HG03558 (cell line): ENCODE results near the gene GADD45A.
A peak's percentile ranks its signal among the peaks of the same experiment; 100 is the strongest.

Experiments
- ATAC-seq: cut with Tn5 transposase; IDR thresholded peaks from one replicate; pipeline ENCODE4 v1.9.1; 2021; ENCODE audit warnings: moderate number of reproducible peaks; ENCODE audit not compliant: unreplicated experiment; ENCODE audit errors: extremely low read depth

Gene GADD45A

DNA sequence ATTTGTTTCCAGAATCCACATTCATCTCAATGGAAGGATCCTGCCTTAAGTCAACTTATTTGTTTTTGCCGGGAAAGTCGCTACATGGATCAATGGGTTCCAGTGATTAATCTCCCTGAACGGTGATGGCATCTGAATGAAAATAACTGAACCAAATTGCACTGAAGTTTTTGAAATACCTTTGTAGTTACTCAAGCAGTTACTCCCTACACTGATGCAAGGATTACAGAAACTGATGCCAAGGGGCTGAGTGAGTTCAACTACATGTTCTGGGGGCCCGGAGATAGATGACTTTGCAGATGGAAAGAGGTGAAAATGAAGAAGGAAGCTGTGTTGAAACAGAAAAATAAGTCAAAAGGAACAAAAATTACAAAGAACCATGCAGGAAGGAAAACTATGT is 2.6 kb downstream of the GADD45A start:
- no peak for ATAC-seq

GRCh38 chr1:67688526-67689219 is 3.7 kb downstream of the GADD45A start:
- no peak for ATAC-seq

- no peak for ATAC-seq
These were observed 4.4 kb downstream of the GADD45A start for GRCh38 chr1:67689267-67690017.

- no peak for ATAC-seq
These were observed 5.0 kb downstream of the GADD45A start for GRCh38 chr1:67690018-67690363.

GRCh38 chr1:67690411-67690810 is 5.4 kb downstream of the GADD45A start:
- no peak for ATAC-seq

DNA sequence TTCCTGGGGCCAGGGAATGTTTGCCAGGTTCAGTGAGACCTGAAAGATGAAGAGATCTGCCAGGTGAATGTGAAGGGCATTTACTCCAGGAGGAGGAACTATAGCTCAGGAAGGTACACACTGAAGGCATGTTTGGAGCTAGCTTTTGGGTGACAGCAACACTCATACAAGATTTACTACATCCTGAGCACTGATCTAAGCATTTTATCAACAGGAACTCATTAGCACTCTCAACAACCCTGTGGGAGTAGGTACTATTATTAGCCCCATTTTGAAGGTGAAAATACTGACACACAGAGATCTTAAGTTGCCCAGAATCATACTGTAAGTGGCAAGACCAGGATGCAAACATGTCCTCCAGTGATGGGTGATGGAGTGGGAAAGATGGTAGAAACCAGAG is 6.7 kb downstream of the GADD45A start:
- no peak for ATAC-seq

DNA sequence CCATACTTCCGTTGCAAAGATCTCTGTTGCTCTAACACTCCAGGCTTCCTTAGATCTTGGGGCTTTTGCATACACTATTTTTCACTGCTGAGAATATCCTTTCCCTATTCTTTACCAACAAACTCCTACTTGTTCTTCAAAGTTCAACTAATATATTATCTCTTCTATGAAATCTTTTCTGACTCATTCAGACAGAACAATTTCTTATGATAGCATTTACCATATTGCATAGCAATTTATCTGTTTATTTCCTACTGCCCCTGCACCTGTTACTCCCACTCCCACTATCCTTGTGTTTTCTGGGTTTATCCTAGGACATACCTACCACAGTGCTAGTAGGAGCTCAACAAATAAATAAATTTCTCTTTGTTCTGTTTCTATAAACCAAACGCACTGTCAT is 11.0 kb downstream of the GADD45A start:
- ATAC-seq, result no peak

DNA sequence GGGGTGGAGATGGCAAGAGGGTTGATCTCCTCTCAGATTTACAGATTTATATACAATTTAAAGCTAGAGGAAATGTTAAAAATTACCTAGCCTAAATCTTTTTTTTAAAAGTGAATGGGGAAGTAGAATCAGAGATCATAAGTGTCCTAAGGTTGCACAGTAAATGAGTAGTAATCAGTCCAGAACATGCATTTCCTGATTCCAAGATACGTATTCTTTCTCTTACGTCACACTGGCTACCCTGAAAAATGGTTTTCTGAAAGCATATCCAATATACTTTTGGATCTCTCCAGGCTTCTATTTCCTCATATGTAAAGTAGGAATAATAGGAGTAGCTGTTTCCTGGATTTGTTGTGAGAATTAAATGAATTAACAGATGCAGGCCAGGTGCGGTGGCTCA is 11.7 kb downstream of the GADD45A start:
- ATAC-seq, result no peak

DNA sequence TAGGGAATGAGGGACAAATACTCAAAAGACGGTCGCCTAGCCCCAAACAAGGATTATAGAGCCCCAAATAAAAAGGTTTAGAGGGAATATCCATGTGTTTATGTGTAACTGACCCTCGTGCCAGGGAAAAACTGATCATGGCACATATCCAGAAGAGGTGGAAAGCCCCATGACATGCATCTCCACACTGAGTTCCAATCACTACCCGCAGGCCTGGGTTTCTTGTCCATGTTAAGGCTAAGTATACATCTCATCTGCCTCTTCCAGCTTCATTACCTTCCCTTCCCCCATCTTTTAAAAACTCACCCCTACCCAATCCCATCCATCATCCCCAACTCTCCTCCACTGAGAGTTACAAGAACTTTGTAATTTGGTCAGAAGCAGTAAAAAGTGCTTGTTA is 15.2 kb downstream of the GADD45A start:
- no peak for ATAC-seq

DNA sequence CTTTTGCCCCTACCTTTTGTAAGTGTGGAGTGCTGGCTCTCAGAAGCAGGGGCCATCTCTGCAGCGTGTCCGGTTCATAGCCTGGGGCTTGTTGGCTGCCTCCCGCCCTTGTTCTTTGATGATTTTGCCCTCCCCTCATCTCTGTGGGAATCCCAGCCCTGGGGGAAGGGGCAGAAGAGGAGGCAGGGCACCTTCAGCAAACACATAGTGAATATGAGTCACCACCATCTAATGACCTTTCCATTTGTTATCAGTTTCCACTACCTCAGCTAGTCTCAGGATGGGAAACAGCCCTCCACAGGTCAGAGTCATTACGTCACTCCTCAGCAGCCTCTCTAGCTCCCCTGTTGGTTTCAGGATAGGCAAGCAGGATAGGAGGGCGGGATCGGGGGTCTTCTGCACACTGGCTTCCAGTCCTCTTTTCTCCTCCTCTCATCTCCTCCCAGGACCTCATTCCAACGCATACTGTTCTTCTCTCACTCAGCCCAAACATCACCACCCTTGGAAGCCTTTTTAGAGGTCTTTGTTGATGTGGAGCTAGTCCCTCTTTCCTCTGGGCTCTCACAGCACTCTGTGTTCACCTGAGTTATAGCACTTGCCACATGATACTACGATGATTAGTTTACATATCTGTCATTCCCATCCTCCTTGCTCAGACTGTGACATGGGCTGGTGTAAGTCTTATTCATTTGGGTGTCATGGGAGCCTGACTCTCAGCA is 15.8 kb downstream of the GADD45A start:
- ATAC-seq, result peak; percentile 51

GRCh38 chr1:67701876-67702275 is 16.9 kb downstream of the GADD45A start:
- no peak for ATAC-seq

GRCh38 chr1:67704351-67704750 is 19.4 kb downstream of the GADD45A start:
- no peak for ATAC-seq

- ATAC-seq, result no peak
These were observed 20.9 kb downstream of the GADD45A start for GRCh38 chr1:67705735-67706453.

- no peak for ATAC-seq
These were observed 23.6 kb downstream of the GADD45A start for GRCh38 chr1:67708606-67709005.

- ATAC-seq, result no peak
These were observed 25.4 kb downstream of the GADD45A start for GRCh38 chr1:67710417-67710816.

DNA sequence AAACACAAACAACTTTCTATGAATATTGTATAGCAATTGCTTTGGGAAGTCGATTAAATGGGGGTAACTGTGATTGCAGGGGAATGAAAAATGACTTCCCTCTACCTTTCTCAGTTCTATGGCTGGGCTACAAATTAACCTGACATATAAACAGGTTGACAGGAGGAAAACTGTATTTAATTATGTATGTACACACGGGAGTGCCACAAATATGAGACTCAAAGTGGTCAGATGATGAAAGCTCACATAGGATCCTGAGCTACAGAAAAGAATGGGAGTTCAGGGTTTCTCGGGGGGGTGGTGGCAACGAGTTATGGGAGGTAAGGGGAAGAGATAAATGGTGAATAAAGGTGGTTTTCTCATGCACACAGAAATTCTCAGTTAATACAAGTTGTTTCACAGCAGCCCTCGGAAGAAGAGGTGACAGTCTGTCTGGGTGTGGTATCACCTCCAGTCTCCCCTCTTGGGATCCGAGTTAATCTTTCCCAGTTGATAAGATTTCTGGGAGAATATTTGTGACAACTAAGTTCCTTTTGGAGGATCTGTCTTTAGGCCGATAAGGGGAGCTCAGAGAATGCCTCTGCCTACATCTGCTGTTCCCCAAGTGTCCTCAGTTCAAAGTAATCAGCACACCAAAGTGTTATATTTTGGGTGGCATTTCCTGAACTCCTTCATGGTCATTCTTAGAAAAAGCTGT is 26.3 kb downstream of the GADD45A start:
- ATAC-seq, result no peak

GRCh38 chr1:67711855-67712212 is 26.8 kb downstream of the GADD45A start:
- no peak for ATAC-seq

DNA sequence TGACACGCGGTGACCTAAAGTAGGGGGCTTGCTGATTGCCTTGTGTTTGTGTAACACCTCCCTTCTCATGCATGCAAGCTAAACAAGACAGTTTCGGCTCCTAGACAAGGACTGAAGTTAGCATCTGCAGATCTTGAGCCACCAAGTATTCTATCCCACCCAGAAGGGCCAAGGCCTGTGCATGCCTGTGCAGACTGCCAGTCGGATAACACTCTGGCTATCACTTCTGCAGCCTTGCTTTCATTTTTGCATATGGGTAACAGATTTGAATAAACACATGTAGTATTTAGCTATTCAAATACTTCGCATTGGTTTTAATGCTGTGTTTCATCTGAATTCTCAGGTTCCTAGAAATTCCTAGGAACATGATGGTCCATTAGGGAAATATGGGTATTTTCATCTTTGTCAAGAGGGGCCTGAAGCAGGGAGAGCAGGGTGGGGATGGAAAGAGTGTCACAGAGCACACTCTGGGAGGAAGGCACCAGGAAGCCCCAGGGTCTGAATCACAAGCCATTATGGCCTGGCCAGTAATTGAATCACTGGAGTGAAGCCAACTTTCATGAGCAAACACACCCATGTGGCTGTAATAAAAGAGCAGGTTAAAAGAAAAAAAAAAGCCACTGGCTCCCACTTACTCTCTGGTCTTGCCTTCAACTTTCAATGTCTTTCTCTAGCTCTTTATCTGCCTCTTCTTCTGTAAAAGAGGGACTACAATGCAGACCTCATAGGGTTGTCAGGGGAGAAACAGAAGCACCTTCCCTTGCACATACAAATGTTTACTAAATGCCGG is 28.3 kb downstream of the GADD45A start:
- no peak for ATAC-seq

DNA sequence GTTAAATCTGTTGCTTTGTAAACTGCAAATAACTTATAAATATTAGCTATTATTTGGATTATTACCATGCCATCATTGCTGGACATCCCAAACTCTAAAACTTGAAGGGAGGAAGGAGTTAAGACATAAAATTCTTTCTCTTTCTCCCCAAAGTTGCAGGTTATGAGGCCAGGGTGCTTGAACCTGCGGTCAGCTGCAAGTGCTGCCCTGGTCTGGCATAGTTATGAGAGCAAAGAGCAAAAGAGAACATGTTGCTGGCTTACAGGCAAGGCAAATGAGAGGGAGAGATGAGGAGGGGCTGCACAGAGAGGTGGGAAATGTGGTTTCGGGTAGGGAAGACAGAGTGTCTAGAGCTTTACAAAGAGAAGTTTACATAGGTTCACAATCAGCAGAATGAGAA is 30.8 kb downstream of the GADD45A start:
- ATAC-seq, result no peak

DNA sequence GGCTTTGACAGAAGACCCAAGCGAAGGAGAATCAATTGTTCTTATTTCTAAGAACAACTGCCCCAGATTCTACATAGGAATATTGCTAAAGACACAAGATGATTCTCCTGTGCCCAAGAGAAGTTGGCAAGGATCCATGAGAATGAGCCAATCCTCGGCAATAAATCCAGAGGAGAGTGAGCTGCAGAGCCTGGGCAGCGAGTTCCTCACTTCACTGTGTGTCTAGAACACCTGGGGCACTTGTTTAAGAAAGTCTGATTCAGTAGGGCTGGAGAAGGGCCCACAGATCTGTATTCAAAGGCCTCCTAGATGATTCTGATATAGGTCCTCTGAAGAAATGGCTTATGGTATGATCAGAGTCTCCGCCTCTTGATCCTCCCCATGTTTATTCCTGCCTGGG is 31.8 kb downstream of the GADD45A start:
- ATAC-seq, result no peak
